HAP-1 (cell line): ENCODE measurements around the gene NEU1.
"Not testable (repeated sequence)": the region's sequence is repeated elsewhere in the genome, so short reads cannot be mapped to it uniquely, and the experiment has no call there.

Source experiments
- DNase-seq, 2 experiments: peaks; one replicate each; pipeline ENCODE4 v3.0.0-alpha.2; 2016 to 2020; ENCODE audit warnings: low spot score in 2 of 2
- H3K27me3 ChIP-seq: fragments of 250-450 bp; sonication (Bioruptor Pico); 2 replicates; pipeline ENCODE4 v1.5.1; 2020; ENCODE audit warnings: low read depth, mild to moderate bottlenecking, moderate library complexity
- H3K36me3 ChIP-seq: fragments of 250-450 bp; sonication (Bioruptor Pico); replicated peaks from 2 replicates; pipeline ENCODE4 v1.5.1; 2020; ENCODE audit warnings: mild to moderate bottlenecking
- H3K4me1 ChIP-seq: fragments of 250-450 bp; sonication (Bioruptor Pico); 2 replicates; pipeline ENCODE4 v1.5.1; 2020; ENCODE audit warnings: mild to moderate bottlenecking
- H3K4me3 ChIP-seq: fragments of 250-450 bp; sonication (Bioruptor Pico); 2 replicates; pipeline ENCODE4 v1.5.1; 2020; ENCODE audit warnings: mild to moderate bottlenecking, moderate library complexity
- H3K9me3 ChIP-seq: fragments of 250-450 bp; sonication (Bioruptor Pico); 2 replicates; pipeline ENCODE4 v1.5.1; 2020; ENCODE audit warnings: mild to moderate bottlenecking, moderate library complexity
- in situ Hi-C: fragments of 300-500 bp; cut with MboI; formaldehyde crosslinking; loops from 3 replicates; pipeline ENCODE4 v1.14.3; 2020; ENCODE audit warnings: low sequenced_read_pairs, inconsistent platforms, mixed read lengths

Gene NEU1

DNA sequence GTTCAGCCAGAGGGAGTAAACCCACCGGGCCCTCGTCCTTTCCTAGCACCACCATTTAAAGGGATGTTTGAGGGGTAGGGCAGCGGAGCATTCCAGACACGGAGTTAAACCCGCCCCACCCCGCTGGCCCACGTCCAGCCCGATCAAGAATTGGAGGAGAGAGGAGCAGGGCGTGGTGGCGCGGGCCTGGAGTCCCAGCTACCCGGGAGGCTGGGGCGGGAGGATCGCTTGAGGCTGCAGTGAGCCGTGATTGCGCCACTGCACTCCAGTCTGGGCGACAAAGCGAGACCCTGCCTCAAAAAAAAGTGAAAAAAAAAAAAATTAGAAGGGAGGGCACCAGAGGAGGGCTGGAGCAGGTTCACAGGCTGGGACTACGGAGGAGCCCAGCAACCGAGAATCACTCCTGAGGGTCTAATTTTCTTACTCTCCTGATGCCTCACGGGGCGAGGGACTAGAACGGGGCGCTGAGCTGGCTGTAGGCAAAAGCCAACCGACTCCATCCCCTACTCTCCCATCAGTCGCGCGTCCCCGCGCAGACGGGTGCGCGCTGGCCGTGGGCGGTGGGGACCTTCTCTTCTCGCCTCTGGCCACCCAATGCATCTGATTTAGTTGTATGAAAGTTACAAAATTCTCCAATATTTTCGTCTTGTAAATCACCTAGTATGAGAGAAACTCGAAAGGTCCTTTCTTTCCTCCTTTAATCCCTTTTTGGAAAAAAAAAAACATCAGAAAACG is 41.2 kb downstream of the NEU1 start:
- DNase-seq, result peak; percentile 60 to 78
- Histone ChIP-seq H3K9me3 (no peaks in the 10 kb centered on the region), H3K4me3 (peak overlapping the region; percentile 39), H3K36me3 (no peaks in the 10 kb centered on the region), H3K27me3 (no peaks in the 10 kb centered on the region), H3K4me1 (peaks cover 48% of the 10 kb centered on the region)
- in situ Hi-C loops, result no loop called here

DNA sequence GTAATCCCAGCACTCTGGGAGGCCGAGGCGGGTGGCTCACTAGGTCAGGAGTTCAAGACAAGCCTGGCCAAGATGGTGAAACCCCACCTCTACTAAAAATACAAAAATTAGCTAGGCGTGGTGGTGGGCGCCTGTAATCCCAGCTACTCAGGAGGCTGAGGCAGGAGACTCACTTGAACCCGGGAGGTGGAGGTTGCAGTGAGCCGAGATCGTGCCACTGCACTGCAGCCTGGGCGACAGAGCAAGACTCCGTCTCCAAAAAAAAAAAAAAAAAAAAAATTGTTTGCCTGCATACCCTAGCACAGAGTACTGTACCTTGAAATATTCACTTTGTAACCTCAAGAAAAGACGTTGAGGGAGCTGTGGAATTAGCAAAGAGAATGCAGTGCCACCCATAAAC is 42.2 kb downstream of the NEU1 start:
- in situ Hi-C loops, H3K36me3 ChIP-seq, H3K4me3 ChIP-seq: not testable (repeated sequence)

DNA sequence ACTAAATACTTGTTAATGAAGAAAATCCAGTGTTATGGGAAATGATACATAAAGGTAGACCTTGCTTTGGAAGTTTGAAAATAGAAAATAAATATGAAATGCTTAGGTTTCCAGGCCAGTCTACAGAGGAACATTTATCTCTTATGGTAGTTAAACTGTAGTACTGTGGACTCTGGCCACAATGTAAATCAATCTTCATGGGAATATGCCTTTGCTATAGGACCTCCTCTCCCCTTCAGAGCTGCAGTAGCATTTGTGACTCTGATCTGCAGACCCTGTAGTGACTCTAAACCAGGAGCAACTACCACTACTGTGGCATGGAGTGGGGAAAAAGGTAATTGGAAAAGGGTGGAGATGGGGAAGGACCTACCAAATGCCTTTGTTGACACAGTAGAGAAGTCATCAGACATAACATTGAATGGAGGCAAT is 42.7 kb downstream of the NEU1 start:
- in situ Hi-C loops, result no loop called here
- Histone ChIP-seq H3K4me1 (peaks cover 37% of the 10 kb centered on the region), H3K36me3 (no peaks in the 10 kb centered on the region), H3K27me3 (no peaks in the 10 kb centered on the region), H3K9me3 (no peaks in the 10 kb centered on the region), H3K4me3 (no peak overlapping the region; the same call in 1 of the 2 replicates)
- no peak for DNase-seq

More for the DNA sequence above, 42.2 kb downstream of the NEU1 start:
- not testable (repeated sequence) for H3K9me3 ChIP-seq, DNase-seq, H3K27me3 ChIP-seq
- peaks cover 39% of the 10 kb centered on the region for H3K4me1 ChIP-seq

DNA sequence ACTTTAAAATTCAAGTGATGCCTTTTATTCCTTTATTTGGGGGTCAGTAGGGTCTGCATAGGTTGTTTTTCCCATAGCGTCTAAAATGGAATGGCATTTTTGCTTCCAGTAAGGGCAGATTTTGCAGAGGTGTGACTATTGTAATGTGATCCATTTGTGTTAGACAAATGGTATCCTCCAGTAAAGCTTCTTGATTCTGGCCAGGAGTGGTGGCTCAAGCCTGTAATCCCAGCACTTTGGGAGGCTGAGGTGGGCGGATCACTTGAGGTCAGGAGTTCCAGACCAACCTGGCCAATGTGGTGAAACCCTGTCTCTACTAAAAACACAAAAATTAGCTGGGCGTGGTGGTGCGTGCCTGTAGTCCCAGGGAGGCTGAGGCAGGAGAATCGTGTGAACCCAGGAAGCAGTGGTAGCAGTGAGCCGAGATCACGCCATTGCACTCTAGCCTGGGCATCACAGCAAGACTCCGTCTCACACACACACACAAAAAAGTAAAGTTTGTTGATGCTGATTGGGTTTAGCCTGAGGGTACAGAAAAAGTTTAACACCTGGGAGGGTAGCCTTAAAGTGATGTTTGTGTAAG is 44.6 kb downstream of the NEU1 start:
- H3K9me3 ChIP-seq, in situ Hi-C loops, H3K36me3 ChIP-seq, H3K27me3 ChIP-seq: not testable (repeated sequence)
- peak overlapping the region; percentile 40 for H3K4me3 ChIP-seq
- DNase-seq, result peak in 1 of 2 experiments; percentile 60
- H3K4me1 ChIP-seq, result peaks cover 34% of the 10 kb centered on the region

DNA sequence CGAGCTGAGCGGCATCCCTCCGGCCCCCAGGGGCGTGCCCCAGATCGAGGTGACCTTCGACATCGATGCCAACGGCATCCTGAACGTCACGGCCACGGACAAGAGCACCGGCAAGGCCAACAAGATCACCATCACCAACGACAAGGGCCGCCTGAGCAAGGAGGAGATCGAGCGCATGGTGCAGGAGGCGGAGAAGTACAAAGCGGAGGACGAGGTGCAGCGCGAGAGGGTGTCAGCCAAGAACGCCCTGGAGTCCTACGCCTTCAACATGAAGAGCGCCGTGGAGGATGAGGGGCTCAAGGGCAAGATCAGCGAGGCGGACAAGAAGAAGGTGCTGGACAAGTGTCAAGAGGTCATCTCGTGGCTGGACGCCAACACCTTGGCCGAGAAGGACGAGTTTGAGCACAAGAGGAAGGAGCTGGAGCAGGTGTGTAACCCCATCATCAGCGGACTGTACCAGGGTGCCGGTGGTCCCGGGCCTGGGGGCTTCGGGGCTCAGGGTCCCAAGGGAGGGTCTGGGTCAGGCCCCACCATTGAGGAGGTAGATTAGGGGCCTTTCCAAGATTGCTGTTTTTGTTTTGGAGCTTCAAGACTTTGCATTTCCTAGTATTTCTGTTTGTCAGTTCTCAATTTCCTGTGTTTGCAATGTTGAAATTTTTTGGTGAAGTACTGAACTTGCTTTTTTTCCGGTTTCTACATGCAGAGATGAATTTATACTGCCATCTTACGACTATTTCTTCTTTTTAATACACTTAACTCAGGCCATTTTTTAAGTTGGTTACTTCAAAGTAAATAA is 45.3 kb downstream of the NEU1 start:
- peak overlapping the region; percentile 40 for H3K4me3 ChIP-seq
- peak in 1 of 2 experiments; percentile 7 for DNase-seq
- H3K27me3 ChIP-seq, H3K9me3 ChIP-seq, H3K36me3 ChIP-seq, in situ Hi-C loops: not testable (repeated sequence)
- H3K4me1 ChIP-seq, result peaks cover 27% of the 10 kb centered on the region

DNA sequence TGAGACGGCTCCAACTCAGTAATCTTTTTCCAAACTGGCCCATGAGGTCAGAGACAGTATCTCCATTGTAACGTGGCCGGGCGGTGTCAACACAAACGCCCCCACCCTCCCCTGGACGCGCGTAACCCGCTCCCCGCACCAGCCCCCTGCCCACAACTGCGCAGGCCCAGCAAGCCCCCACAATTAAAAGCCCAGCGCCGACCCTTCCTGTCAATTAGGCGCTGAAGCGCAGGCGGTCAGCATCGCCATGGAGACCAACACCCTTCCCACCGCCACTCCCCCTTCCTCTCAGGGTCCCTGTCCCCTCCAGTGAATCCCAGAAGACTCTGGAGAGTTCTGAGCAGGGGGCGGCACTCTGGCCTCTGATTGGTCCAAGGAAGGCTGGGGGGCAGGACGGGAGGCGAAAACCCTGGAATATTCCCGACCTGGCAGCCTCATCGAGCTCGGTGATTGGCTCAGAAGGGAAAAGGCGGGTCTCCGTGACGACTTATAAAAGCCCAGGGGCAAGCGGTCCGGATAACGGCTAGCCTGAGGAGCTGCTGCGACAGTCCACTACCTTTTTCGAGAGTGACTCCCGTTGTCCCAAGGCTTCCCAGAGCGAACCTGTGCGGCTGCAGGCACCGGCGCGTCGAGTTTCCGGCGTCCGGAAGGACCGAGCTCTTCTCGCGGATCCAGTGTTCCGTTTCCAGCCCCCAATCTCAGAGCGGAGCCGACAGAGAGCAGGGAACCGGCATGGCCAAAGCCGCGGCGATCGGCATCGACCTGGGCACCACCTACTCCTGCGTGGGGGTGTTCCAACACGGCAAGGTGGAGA is 47.4 kb downstream of the NEU1 start, which contains the start of the genes HSPA1A and HSPA1L:
Gene HSPA1A, plus strand, starts transcription at position 519 of the 814 bp plus-strand sequence. Its CDS starts 214 bp downstream, at position 733.
Gene HSPA1L, minus strand, starts transcription at position 259 of the 814 bp plus-strand sequence. CDS start 3,311 bp downstream, outside the sequence.
- Histone ChIP-seq H3K36me3 (no peaks in the 10 kb centered on the region), H3K9me3 (no peaks in the 10 kb centered on the region), H3K4me1 (peaks cover 18% of the 10 kb centered on the region), H3K4me3 (peak within 1 kb of the TSS; percentile 66), H3K27me3 (no peaks in the 10 kb centered on the region)
- peak; percentile 97 to 98 for DNase-seq
- in situ Hi-C loops, result no loop called here

DNA sequence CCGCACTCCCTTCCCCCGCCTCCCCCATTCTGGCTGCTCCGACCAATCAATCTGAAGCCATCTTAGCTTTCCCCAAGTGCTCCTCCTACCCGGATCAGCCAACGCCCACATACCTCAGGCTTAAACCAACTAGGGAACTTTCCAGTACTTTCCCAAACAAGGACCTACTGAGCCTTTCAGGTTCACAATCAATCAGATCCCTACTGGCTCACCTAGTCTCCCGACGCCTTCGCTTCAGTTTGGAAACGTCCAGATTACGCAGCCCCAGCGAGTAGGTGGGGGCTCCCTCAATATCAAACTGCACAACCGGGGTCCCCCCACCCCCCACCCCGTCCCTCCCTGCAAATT is 48.0 kb downstream of the NEU1 start:
- peak overlapping the region; percentile 66 for H3K4me3 ChIP-seq
- H3K27me3 ChIP-seq, result no peaks in the 10 kb centered on the region
- peaks cover 12% of the 10 kb centered on the region for H3K4me1 ChIP-seq
- H3K36me3 ChIP-seq, result no peaks in the 10 kb centered on the region
- H3K9me3 ChIP-seq, result no peaks in the 10 kb centered on the region
- in situ Hi-C loops, result no loop called here
- peak; percentile 99 for DNase-seq

DNA sequence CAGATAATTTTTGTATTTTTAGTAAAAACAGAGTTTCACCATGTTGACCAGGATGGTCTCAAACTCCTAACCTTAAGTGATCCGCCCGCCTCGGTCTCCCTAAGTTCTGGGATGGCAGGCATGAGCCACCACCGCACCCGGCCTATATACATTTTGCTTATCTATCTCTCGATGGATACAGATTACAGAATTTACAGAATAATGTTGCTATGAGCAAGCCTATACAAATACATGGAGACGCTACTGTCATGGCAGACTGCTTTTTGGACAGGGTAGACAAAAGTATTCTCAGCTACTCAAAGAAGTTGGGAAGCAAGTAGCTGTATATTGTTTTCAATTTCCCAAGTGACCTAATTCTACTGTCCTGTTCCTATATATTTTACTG is 49.2 kb downstream of the NEU1 start:
- no peaks in the 10 kb centered on the region for H3K27me3 ChIP-seq
- DNase-seq, result no peak
- no peak overlapping the region for H3K4me3 ChIP-seq
- H3K9me3 ChIP-seq, result no peaks in the 10 kb centered on the region
- H3K36me3 ChIP-seq, result no peaks in the 10 kb centered on the region
- peaks cover 7% of the 10 kb centered on the region for H3K4me1 ChIP-seq
- in situ Hi-C loops, result no loop called here

DNA sequence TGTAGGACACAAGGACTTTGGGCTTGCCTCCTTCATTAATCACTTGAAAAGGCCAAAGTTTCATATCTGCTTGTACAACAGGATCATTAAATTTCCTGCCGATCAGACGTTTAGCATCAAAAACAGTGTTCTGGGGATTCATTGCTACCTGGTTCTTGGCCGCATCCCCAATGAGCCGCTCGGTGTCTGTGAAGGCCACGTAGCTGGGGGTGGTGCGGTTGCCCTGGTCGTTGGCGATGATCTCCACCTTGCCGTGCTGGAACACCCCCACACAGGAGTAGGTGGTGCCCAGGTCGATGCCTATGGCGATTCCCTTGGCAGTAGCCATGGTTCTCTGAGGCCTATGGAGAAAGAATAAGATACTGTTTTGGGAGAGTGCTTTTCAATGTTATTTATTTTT is 51.0 kb downstream of the NEU1 start:
- H3K4me3 ChIP-seq, result no peak overlapping the region
- in situ Hi-C loops, result no loop called here
- H3K9me3 ChIP-seq, result no peaks in the 10 kb centered on the region
- DNase-seq, result no peak
- no peaks in the 10 kb centered on the region for H3K36me3 ChIP-seq
- H3K27me3 ChIP-seq, result no peaks in the 10 kb centered on the region
- H3K4me1 ChIP-seq, result peaks cover 10% of the 10 kb centered on the region

DNA sequence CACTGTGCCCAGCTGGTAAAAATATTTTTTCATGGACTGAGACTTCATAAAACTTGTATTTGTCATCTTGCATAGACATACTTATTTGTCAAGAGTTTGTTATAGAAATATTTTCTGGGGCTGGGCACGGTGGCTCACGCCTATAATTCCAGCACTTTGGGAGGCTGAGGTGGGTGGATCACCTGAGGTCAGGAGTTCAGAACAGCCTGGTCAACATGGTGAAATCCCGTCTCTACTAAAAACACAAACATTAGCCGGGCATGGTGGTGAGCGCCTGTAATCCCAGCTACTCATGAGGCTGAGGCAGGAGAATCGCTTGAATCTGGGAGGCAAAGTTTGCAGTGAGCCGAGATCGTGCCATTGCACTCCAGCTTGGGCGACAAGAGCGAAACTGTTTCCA is 54.0 kb downstream of the NEU1 start:
- DNase-seq, H3K9me3 ChIP-seq, H3K4me1 ChIP-seq, H3K27me3 ChIP-seq, in situ Hi-C loops, H3K4me3 ChIP-seq, H3K36me3 ChIP-seq: not testable (repeated sequence)
